B cell (primary cell): Measurements from ENCODE around the gene TTL. TPM values are rescaled to one million over a fixed set of nuclear protein-coding genes. Genes with fewer than 3 reads are reported as not detected.

Experiments
- ATAC-seq: fragments of 200-7000 bp; cut with Tn5 transposase; one replicate; pipeline ENCODE4 v1.10.0; 2021; ENCODE audit warnings: low read depth, mild to moderate bottlenecking, moderate number of reproducible peaks, moderate library complexity
- CTCF ChIA-PET: fragments of 350-600 bp; sonication (Branson Sonifier 250); formaldehyde crosslinking; loops from one replicate; lab custom pipeline; 2021; ENCODE audit warnings: antibody characterized with exemption, inconsistent platforms; lab: Charles Lee
- POLR2A ChIA-PET: fragments of 350-600 bp; sonication (Branson Sonifier 250); formaldehyde crosslinking; loops from one replicate; lab custom pipeline; 2021; ENCODE audit warnings: antibody characterized with exemption; lab: Charles Lee
- DNase-seq: peaks from one replicate; pipeline ENCODE4 v3.0.0; 2013
- H2AFZ ChIP-seq: 2 replicates; pipeline ENCODE4 v1.6.1; 2012; ENCODE audit warnings: mild to moderate bottlenecking, low read depth, low read length; ENCODE audit not compliant: insufficient read depth, poor library complexity, severe bottlenecking
- H3K27ac ChIP-seq, 2 donors: 1 replicate in 1 of 2; 2 replicates in 1 of 2; pipeline ENCODE4 v1.5.1; 2012 to 2013; ENCODE audit warnings: low read length in 2 of 2, mild to moderate bottlenecking in 2 of 2, moderate library complexity in 1 of 2
- H3K27me3 ChIP-seq, 4 experiments: fragments of 200-600 bp in 1 of 4; sonication (generic) in 1 of 4; replicated peaks in 1 of 4; 1 replicate in 2 of 4; 2 replicates in 2 of 4; pipeline versions ENCODE4 v1.6.1 to v1.7.0; 2013 to 2016; ENCODE audit warnings: low read length in 3 of 4, mild to moderate bottlenecking in 2 of 4, mixed read lengths in 1 of 4, moderate library complexity in 1 of 4; ENCODE audit not compliant: insufficient read depth in 4 of 4, control insufficient read depth in 3 of 4; ENCODE audit errors: control extremely low read depth in 1 of 4
- H3K36me3 ChIP-seq, 2 experiments: replicated peaks in 1 of 2; 1 replicate in 1 of 2; 2 replicates in 1 of 2; pipeline versions ENCODE4 v1.6.1 to v1.7.1; 2013; ENCODE audit warnings: low read length in 1 of 2; ENCODE audit not compliant: insufficient read depth in 2 of 2, control insufficient read depth in 1 of 2; ENCODE audit errors: control extremely low read depth in 1 of 2, extremely low read depth in 1 of 2
- H3K4me1 ChIP-seq, 2 donors: fragments of 200-600 bp in 1 of 2; sonication (generic) in 1 of 2; 1 replicate in 1 of 2; 2 replicates in 1 of 2; pipeline versions ENCODE4 v1.5.1 to v1.6.1; 2013 to 2017; ENCODE audit warnings: low read length in 2 of 2; ENCODE audit not compliant: control insufficient read depth in 2 of 2, insufficient read depth in 2 of 2
- H3K4me2 ChIP-seq: replicated peaks from 2 replicates; pipeline ENCODE3; 2012; ENCODE audit warnings: mild to moderate bottlenecking, low read depth, low read length; ENCODE audit not compliant: poor library complexity, severe bottlenecking
- H3K4me3 ChIP-seq, 5 experiments: fragments of 200-600 bp in 1 of 5; sonication (generic) in 1 of 5; 1 replicate in 3 of 5; 2 replicates in 2 of 5; pipeline versions ENCODE4 v1.5.1 to v1.7.0; 2011 to 2016; ENCODE audit warnings: low read length in 4 of 5, mild to moderate bottlenecking in 4 of 5, low read depth in 2 of 5, control low read depth in 1 of 5, moderate library complexity in 1 of 5; ENCODE audit not compliant: insufficient read depth in 1 of 5; ENCODE audit errors: control extremely low read depth in 1 of 5, extremely low read depth in 1 of 5
- H3K79me2 ChIP-seq: fragments of 200-600 bp; sonication (generic); one replicate; pipeline ENCODE4 v1.6.0; 2016; ENCODE audit warnings: low read length; ENCODE audit not compliant: control insufficient read depth, insufficient read depth
- H3K9ac ChIP-seq: fragments of 200-600 bp; sonication (generic); 2 replicates; pipeline ENCODE4 v1.6.1; 2017; ENCODE audit warnings: mild to moderate bottlenecking, low read length, moderate library complexity
- H3K9me3 ChIP-seq, 3 donors: one replicate each; pipeline versions ENCODE4 v1.6.1 to v1.7.1; 2013; ENCODE audit warnings: low read length in 2 of 3; ENCODE audit not compliant: control insufficient read depth in 2 of 3, insufficient read depth in 1 of 3; ENCODE audit errors: control extremely low read depth in 1 of 3
- H4K20me1 ChIP-seq: 2 replicates; pipeline ENCODE4 v1.6.0; 2012; ENCODE audit warnings: mild to moderate bottlenecking, low read length; ENCODE audit not compliant: insufficient read depth, control insufficient read depth, poor library complexity, severe bottlenecking
- H3K27ac Mint-ChIP-seq: one replicate; pipeline ENCODE4 v1.8.0; 2021; ENCODE audit warnings: mixed read lengths
- H3K27me3 Mint-ChIP-seq: one replicate; pipeline ENCODE4 v1.8.0; 2021; ENCODE audit warnings: mixed read lengths
- H3K4me1 Mint-ChIP-seq: one replicate; pipeline ENCODE4 v1.8.0; 2021; ENCODE audit warnings: mixed read lengths
- H3K4me3 Mint-ChIP-seq: one replicate; pipeline ENCODE4 v1.8.0; 2021; ENCODE audit warnings: mixed read lengths
- H3K9me3 Mint-ChIP-seq: one replicate; pipeline ENCODE4 v1.8.0; 2022; ENCODE audit warnings: mixed read lengths; ENCODE audit not compliant: insufficient read depth
- EZH2 ChIP-seq: IDR thresholded peaks from 2 replicates; pipeline ENCODE4 v1.6.1; 2012; ENCODE audit warnings: borderline replicate concordance, low read depth, mild to moderate bottlenecking, moderate library complexity, low read length; ENCODE audit not compliant: insufficient read depth, poor library complexity, severe bottlenecking
- WGBS: methylation state at CpG from one replicate; pipeline ENCODE4 v1.1.5; 2013; ENCODE audit warnings: missing lambda C conversion rate; ENCODE audit not compliant: insufficient coverage; 5-methylcytosine and 5-hydroxymethylcytosine counted together
- intact Hi-C: fragments of 100-400 bp; cut with micrococcal nuclease; formaldehyde crosslinking; loops from one replicate; pipeline ENCODE4 v1.10.0; 2022
- polyA plus RNA-seq: library from polyadenylated mRNA; depleted of rRNA; stranded (reverse); fragments of >200 nt; gene quantifications from 2 replicates; pipeline ENCODE4 v1.2.3, GENCODE V29; 2012
- total RNA-seq, 2 donors: library from RNA; stranded (reverse); fragments of 120-200 nt in 1 of 2; gene quantifications; 1 replicate in 1 of 2; 2 replicates in 1 of 2; pipeline versions ENCODE4 v1.2.3 to v1.2.4, GENCODE V29; 2013 to 2022
- TF ChIP-seq, protein P1 (sequence below): fragments of 200-600 bp; IDR thresholded peaks from one replicate; pipeline ENCODE4 v1.8.0; 2022; ENCODE audit warnings: antibody characterized with exemption, mild to moderate bottlenecking

TTL gene
- total and polyA plus RNA-seq, 2 donors (not counting 1 experiment from before 2014, with no cell fraction given) = 9.5 to 31.4 TPM

DNA sequence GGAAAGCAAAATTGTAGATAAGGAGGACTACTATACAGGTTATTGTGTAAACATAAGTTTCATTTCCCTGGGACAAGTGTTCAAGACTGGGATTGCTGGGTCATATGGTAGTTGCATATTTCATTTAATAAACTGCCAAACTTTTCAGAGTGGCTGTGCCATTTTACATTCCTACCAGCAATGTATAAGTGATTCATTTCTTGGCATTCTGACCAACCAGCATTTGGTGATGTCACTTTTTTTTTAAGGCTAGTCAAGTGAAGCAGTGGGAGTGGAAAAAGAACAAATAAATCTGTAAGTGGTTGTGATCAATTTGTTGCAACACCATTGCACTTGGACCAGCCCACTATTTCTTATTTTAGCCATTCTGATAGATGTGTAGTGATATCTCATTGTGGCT lies 97.3 kb downstream of the TTL start:
- H2AFZ ChIP-seq = no peak overlapping the region
- H3K4me3 Mint-ChIP-seq = no peak overlapping the region
- no peaks in the 10 kb centered on the region for H3K9me3 Mint-ChIP-seq
- H3K27ac Mint-ChIP-seq = no peak overlapping the region
- H3K36me3 ChIP-seq = peaks cover 0 to 28% of the 10 kb centered on the region in 2 experiments
- H3K27ac ChIP-seq = no peak overlapping the region
- H3K27me3 ChIP-seq = no peaks in the 10 kb centered on the region
- no peaks in the 10 kb centered on the region for H4K20me1 ChIP-seq
- H3K27me3 Mint-ChIP-seq = no peaks in the 10 kb centered on the region
- no peak overlapping the region for H3K4me3 ChIP-seq
- no peak for DNase-seq
- no peak for ATAC-seq
- TF ChIP-seq, protein P1, sequence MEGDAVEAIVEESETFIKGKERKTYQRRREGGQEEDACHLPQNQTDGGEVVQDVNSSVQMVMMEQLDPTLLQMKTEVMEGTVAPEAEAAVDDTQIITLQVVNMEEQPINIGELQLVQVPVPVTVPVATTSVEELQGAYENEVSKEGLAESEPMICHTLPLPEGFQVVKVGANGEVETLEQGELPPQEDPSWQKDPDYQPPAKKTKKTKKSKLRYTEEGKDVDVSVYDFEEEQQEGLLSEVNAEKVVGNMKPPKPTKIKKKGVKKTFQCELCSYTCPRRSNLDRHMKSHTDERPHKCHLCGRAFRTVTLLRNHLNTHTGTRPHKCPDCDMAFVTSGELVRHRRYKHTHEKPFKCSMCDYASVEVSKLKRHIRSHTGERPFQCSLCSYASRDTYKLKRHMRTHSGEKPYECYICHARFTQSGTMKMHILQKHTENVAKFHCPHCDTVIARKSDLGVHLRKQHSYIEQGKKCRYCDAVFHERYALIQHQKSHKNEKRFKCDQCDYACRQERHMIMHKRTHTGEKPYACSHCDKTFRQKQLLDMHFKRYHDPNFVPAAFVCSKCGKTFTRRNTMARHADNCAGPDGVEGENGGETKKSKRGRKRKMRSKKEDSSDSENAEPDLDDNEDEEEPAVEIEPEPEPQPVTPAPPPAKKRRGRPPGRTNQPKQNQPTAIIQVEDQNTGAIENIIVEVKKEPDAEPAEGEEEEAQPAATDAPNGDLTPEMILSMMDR = no peak
- no peak for TF ChIP-seq EZH2
- H3K9ac ChIP-seq = no peak overlapping the region
- no peak overlapping the region for H3K4me2 ChIP-seq
- peaks cover 0 to 6% (median 0%) of the 10 kb centered on the region in 3 donors for H3K9me3 ChIP-seq
- H3K4me1 ChIP-seq = peaks cover 3 to 11% of the 10 kb centered on the region in 2 donors
- peaks cover 18% of the 10 kb centered on the region for H3K4me1 Mint-ChIP-seq
- intact Hi-C loops = no loop called here
- H3K79me2 ChIP-seq = no peaks in the 10 kb centered on the region
- CTCF ChIA-PET = no interaction called here
- POLR2A ChIA-PET = no interaction called here

DNA sequence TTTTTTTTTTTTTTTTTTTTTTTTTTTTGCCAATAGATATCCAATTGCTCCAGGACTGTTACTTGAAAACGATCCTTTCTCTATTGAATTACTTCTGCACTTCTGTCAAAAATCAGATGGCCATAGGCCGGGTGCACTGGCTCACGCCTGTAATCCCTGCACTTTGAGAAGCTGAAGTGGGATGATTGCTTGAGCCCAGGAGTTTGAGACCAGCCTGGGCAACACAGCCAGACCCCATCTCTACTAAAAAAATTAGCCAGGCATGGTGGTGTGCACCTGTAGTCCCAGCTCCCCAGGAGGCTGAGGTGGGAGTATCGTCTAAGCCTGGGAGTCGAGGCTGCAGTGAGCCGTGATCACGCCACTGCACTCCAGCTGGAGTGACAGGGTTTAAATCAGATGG lies 98.1 kb downstream of the TTL start:
- H3K36me3 ChIP-seq = peaks cover 0 to 19% of the 10 kb centered on the region in 2 experiments
- intact Hi-C loops = loop anchor here (5.0 kb wide), 2 partner anchors 323 to 698 kb away; partner anchors contain the start of genes ANAPC1 and ZC3H8
- no peaks in the 10 kb centered on the region for H3K27me3 Mint-ChIP-seq
- no peak overlapping the region for H3K4me3 ChIP-seq
- no peak overlapping the region for H3K4me3 Mint-ChIP-seq
- H3K79me2 ChIP-seq = no peaks in the 10 kb centered on the region
- peaks cover 25% of the 10 kb centered on the region for H3K4me1 Mint-ChIP-seq
- no peak overlapping the region for H3K4me2 ChIP-seq
- no peaks in the 10 kb centered on the region for H3K9me3 Mint-ChIP-seq
- WGBS = 95% methylated on average over 4 of the region's 7 CpGs
- peaks cover 0 to 11% (median 0%) of the 10 kb centered on the region in 3 donors for H3K9me3 ChIP-seq
- no peak overlapping the region for H3K27ac Mint-ChIP-seq
- H2AFZ ChIP-seq = no peak overlapping the region
- no peak overlapping the region for H3K27ac ChIP-seq
- H4K20me1 ChIP-seq = no peaks in the 10 kb centered on the region
- H3K27me3 ChIP-seq = no peaks in the 10 kb centered on the region
- ATAC-seq (no peak), DNase-seq (no peak)
- CTCF ChIA-PET = interaction anchor here (0.6 to 0.8 kb wide), 2 partner anchors 39 to 43 kb away, joined by 3 to 4 read pairs; no protein-coding TSS in a partner anchor
- TF ChIP-seq EZH2 = no peak
- TF ChIP-seq, protein P1 = no peak
- peaks cover 8 to 16% of the 10 kb centered on the region in 2 donors for H3K4me1 ChIP-seq
- POLR2A ChIA-PET = no interaction called here
- H3K9ac ChIP-seq = no peak overlapping the region
